ENCODE measurements around the gene CKS1B.

Gene CKS1B

GRCh38 chr1:154951901-154952657 lies 22.4 kb upstream of the CKS1B start:
- Histone ChIP-seq H3K27ac (replicated peaks) (no peak overlapping the region), H3K27me3 (ENCODE audit: insufficient read depth, poor library complexity, severe bottlenecking) (no peaks in the 10 kb centered on the region), H3K4me3 (replicated peaks; ENCODE audit: insufficient read depth, low read length) (no peak overlapping the region)
- no peak for DNase-seq (ENCODE audit: low read depth in 1 of 2, low spot score in 1 of 2)
- TF ChIP-seq POLR2AphosphoS5 (IDR thresholded peaks at IDR 0.05; ENCODE audit: low read depth) = no peak
- no peak for TF ChIP-seq SPI1 (IDR thresholded peaks at IDR 0.05; ENCODE audit: borderline replicate concordance, low read depth)
- TF ChIP-seq GABPA (IDR thresholded peaks at IDR 0.05; ENCODE audit: low read depth) = no peak
- TF ChIP-seq REST (IDR thresholded peaks at IDR 0.05; ENCODE audit: insufficient replicate concordance, low read depth) = no peak
- no peak for TF ChIP-seq CTCF (IDR thresholded peaks at IDR 0.05; ENCODE audit: insufficient read depth, low read length)

DNA sequence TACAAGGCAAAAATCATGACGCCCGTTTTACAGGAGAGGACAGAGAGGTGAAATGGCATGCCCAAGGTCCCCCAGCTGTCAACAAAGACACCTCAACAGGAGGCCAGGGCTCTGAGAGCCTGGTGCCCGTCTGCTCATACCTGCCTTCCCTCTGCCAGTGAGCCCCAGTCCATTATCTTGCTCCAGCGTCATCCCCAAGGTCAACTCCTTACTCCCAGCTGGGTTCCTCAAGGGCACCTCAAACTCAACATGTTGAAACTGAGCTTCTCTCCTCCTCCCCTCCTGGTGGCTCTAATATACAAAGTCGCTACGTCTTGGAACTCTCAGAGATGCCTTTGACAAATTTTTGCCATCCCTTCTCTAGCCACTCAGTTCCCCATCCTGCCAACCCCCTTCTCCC lies 21.8 kb upstream of the CKS1B start:
- TF ChIP-seq SPI1 (IDR thresholded peaks at IDR 0.05; ENCODE audit: borderline replicate concordance, low read depth) (no peak), POLR2AphosphoS5 (IDR thresholded peaks at IDR 0.05; ENCODE audit: low read depth) (no peak), REST (IDR thresholded peaks at IDR 0.05; ENCODE audit: insufficient replicate concordance, low read depth) (no peak), CTCF (IDR thresholded peaks at IDR 0.05; ENCODE audit: insufficient read depth, low read length) (no peak), GABPA (IDR thresholded peaks at IDR 0.05; ENCODE audit: low read depth) (no peak)
- H3K27ac ChIP-seq (replicated peaks) = no peak overlapping the region
- H3K4me3 ChIP-seq (replicated peaks; ENCODE audit: insufficient read depth, low read length) = no peak overlapping the region

GRCh38 chr1:154953611-154954038 lies 20.9 kb upstream of the CKS1B start:
- TF ChIP-seq GABPA (IDR thresholded peaks at IDR 0.05; ENCODE audit: low read depth) (no peak), SPI1 (IDR thresholded peaks at IDR 0.05; ENCODE audit: borderline replicate concordance, low read depth) (no peak), CTCF (IDR thresholded peaks at IDR 0.05; ENCODE audit: insufficient read depth, low read length) (no peak), POLR2AphosphoS5 (IDR thresholded peaks at IDR 0.05; ENCODE audit: low read depth) (no peak), REST (IDR thresholded peaks at IDR 0.05; ENCODE audit: insufficient replicate concordance, low read depth) (no peak)
- Histone ChIP-seq H3K27ac (replicated peaks) (no peak overlapping the region), H3K4me3 (replicated peaks; ENCODE audit: insufficient read depth, low read length) (no peak overlapping the region), H3K27me3 (ENCODE audit: insufficient read depth, poor library complexity, severe bottlenecking) (no peaks in the 10 kb centered on the region)
- no peak for DNase-seq (ENCODE audit: low read depth in 1 of 2, low spot score in 1 of 2)

More for the DNA sequence above, 21.8 kb upstream of the CKS1B start:
- no peaks in the 10 kb centered on the region for H3K27me3 ChIP-seq (ENCODE audit: insufficient read depth, poor library complexity, severe bottlenecking)
- no peak for DNase-seq (ENCODE audit: low read depth in 1 of 2, low spot score in 1 of 2)

All from HL-60 (cell line).